Epithelial cell of esophagus (primary cell): Measurements from ENCODE around the gene HDAC4.
A peak's percentile ranks its signal among the peaks of the same experiment; 100 is the strongest.

Source experiments
- DNase-seq: peaks from one replicate; pipeline ENCODE4 v3.0.0; 2010; ENCODE audit warnings: low read depth
- H3K4me3 ChIP-seq: 2 replicates; pipeline ENCODE4 v1.5.1; 2011; ENCODE audit warnings: mild to moderate bottlenecking, low read length, control low read depth
- TF ChIP-seq, protein P1 (sequence below): IDR thresholded peaks from 2 replicates; pipeline ENCODE4 v1.5.1; 2011; ENCODE audit warnings: low read depth, mild to moderate bottlenecking, low read length, control low read depth, inconsistent platforms; ENCODE audit not compliant: insufficient read depth; ENCODE audit errors: missing control alignments

HDAC4 gene

DNA sequence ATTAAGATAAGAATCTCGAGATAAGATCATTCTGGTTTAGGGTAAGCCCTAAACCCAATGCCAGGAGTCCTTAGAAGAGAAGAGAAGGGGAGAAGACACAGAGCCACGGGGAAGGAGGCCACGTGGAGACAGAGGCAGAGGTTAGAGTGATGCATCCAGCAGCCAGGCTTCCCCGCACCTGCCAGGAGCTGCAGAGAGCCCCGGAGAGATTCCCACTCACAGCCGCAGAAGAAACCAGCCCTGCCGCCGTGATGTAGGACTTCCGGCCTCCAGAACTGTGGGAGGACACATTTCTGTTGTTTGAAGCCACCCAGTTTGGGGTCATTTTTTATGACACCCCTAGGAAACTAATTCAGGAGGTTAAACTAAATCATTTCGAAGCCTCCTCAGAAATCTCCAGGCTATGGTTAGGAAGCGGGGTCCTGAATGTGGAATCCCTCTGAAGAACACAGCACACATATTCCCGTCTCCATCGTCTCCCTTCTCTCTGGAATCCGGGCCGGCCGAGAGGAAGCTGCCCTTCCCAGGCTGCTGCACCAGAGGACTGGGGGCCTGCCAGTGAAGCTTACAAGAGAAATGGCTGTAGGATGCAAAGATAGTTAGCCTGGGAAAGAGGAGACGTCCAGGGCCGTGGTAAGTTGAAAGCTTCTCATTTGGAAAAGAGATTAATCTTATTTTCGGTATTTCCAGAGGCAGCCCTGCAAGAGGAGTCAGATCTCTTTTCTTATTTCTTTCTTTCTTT, 396.4 kb downstream of the HDAC4 start:
- DNase-seq, result no peak
- TF ChIP-seq, protein P1, sequence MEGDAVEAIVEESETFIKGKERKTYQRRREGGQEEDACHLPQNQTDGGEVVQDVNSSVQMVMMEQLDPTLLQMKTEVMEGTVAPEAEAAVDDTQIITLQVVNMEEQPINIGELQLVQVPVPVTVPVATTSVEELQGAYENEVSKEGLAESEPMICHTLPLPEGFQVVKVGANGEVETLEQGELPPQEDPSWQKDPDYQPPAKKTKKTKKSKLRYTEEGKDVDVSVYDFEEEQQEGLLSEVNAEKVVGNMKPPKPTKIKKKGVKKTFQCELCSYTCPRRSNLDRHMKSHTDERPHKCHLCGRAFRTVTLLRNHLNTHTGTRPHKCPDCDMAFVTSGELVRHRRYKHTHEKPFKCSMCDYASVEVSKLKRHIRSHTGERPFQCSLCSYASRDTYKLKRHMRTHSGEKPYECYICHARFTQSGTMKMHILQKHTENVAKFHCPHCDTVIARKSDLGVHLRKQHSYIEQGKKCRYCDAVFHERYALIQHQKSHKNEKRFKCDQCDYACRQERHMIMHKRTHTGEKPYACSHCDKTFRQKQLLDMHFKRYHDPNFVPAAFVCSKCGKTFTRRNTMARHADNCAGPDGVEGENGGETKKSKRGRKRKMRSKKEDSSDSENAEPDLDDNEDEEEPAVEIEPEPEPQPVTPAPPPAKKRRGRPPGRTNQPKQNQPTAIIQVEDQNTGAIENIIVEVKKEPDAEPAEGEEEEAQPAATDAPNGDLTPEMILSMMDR, result no peak

DNA sequence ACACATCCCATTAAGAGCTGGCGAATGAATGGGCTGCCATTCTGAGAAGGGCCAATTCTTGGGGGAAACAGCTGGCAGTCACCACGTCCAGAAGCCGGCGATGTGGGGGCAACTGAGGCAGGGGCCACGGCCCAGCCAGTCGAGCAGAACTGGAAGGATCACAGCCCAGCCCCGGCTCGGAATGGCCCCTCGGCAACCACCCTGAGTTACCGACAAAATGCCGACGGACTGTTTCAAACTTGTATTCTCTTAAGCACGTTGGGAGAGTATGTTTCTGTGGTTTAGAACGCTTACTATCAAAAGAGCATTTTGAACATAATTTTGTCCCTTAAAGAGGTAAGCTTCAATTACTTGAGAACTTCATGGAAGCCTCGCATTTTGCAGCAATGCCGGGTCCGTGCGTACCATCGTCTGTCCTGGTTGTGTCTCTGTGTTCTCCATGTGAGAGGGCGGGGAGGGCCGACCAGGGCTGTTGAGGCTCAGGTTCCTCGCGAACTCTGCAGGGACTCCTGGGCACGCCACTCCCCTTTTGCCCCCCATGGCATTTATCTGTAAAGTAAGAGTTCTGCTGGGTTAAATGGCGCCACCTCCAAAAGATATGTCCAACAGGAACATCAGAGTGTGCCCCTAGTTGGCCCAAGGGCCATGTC, 397.1 kb downstream of the HDAC4 start:
- TF ChIP-seq, protein P1, result no peak
- no peak for DNase-seq
- H3K4me3 ChIP-seq, result no peak overlapping the region

More for the DNA sequence above, 396.4 kb downstream of the HDAC4 start:
- H3K4me3 ChIP-seq, result no peak overlapping the region

DNA sequence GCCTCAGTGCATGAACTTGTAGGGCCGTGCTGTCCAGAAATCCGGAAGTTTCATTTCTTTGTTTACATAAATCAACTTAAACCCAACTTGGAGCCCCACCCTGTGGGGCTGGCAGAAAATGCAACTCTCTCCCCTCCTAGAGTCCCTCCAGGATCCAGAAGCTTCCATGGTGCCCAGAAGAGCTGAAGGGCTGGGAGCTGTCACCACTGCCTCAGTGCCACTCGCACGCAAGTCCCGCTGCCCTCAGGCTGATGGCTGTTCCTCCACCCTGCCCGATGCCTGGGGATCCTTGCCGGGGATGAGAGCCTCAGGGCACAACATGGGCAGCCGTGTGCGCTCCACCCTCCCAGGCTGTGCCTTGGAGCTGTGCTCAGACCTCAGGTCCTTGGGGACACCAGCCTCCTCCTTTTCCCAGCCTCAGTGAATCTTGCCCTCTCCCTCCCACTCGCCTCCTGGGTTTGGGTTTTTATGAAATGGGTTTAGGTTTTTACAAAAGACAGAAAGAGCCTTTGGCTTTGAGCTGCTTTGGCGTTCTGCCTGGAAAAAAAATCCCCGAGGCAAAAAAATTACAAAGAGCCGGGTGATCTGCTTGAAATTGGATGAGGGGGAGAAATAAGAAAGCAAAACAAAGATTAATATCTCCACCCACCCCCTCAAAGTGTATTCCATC, 397.7 kb downstream of the HDAC4 start:
- DNase-seq, result peak; percentile 5

DNA sequence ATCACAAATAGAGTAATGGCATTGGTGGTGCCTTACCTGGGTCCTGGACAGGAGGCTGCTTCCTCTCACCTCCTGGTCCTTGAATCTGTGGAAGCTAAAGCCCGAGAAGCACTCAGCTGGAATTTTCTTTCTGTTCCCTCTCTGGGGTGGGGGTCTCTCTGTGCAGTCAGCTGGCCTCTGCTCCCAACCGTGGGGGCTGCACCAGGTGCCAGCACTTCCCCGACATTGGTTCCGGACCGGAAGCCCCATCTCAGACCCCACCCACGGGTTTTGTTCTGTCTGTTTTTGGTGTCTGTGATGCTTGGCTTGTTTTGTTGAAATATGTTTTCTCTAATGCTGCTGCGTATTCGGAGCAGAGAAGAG, 398.2 kb downstream of the HDAC4 start:
- TF ChIP-seq, protein P1, result no peak
- no peak for DNase-seq
- no peak overlapping the region for H3K4me3 ChIP-seq

More for the DNA sequence above, 397.7 kb downstream of the HDAC4 start:
- TF ChIP-seq, protein P1, result no peak
- H3K4me3 ChIP-seq, result no peak overlapping the region

DNA sequence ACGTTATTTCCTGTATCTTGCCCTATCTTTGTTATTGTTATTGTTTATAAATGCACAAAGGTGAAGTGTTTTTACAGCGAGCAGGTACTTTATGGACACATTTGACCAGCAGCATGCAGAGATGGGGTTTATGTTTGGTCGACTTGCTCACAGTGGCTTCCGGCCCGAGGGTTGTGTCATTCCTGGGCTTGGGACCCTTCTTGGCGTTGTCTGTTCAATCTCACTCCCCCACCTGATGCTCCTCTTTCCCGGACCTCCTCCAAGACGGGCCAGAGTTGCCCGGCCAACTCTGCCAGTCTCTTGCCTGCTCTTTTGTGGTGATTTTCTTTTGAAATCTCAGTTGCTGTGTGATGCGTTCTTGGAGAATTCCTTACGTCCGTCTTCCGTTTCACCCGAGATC, 399.0 kb downstream of the HDAC4 start:
- DNase-seq, result no peak
- no peak overlapping the region for H3K4me3 ChIP-seq
- TF ChIP-seq, protein P1, result no peak

DNA sequence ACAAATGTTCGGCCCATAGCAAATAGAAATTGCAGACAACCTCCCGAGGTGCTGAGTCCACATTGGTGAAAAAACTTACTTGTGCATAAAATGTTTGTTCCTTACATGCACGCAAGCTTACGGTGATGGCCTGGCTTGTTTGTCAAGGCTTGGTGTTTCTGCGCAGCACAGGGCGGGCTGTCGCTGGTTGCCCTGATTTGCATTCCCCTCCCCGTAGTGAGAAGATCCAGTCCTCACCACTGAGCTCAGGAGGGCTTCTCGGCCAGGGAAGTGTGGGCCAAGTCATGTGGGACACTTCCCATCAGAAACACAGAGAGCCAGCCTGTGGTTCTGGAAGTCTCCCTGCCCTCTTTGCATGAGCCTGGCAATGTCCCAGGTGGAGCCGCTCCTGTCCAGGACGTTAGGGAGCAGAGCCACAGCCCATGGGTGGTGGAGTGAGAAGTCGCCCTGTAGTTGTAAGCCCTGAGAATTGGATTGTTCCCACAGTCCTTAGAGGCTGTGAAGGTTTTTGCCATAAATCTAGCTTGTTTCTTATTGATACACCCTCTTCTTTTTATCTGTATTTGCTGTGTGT, 400.2 kb downstream of the HDAC4 start:
- no peak for DNase-seq
- TF ChIP-seq, protein P1, result no peak
- no peak overlapping the region for H3K4me3 ChIP-seq
